Tibial nerve (tissue), 4 donors: Measurements from ENCODE around the gene DQX1. TPM values are rescaled to one million over a fixed set of nuclear protein-coding genes. Genes with fewer than 3 reads are reported as not detected.

Experiments
- DNase-seq, 2 donors: peaks; one replicate each; pipeline ENCODE4 v3.0.0-alpha.2; 2019; ENCODE audit warnings: low spot score in 2 of 2
- H3K27ac ChIP-seq, 4 donors: fragments of 200-600 bp; sonication (generic) in 3 of 4; one replicate each; pipeline ENCODE4 v1.5.1; 2017 to 2019; ENCODE audit warnings: mild to moderate bottlenecking in 1 of 4
- H3K27me3 ChIP-seq, 2 donors: fragments of 200-600 bp; sonication (generic) in 1 of 2; one replicate each; pipeline versions ENCODE4 v1.5.1 to v1.6.0; 2017 to 2019
- H3K36me3 ChIP-seq, 3 donors: fragments of 200-600 bp; sonication (generic); one replicate each; pipeline ENCODE4 v1.5.1; 2018 to 2019
- H3K4me1 ChIP-seq, 4 donors: fragments of 200-600 bp; sonication (generic) in 3 of 4; one replicate each; pipeline ENCODE4 v1.5.1; 2017 to 2019
- H3K4me3 ChIP-seq, 4 donors: fragments of 200-600 bp; sonication (generic) in 3 of 4; one replicate each; pipeline ENCODE4 v1.5.1; 2017 to 2019; ENCODE audit warnings: mild to moderate bottlenecking in 1 of 4, moderate library complexity in 1 of 4
- H3K9me3 ChIP-seq, 4 donors: fragments of 200-600 bp; sonication (generic) in 3 of 4; one replicate each; pipeline ENCODE4 v1.5.1; 2017 to 2019
- EP300 ChIP-seq, 2 donors: sonication (generic); formaldehyde crosslinking; IDR thresholded peaks; one replicate each; pipeline ENCODE4 v1.6.1; 2017; ENCODE audit warnings: antibody characterized with exemption in 2 of 2, mild to moderate bottlenecking in 1 of 2
- POLR2A ChIP-seq, 2 donors: fragments of 450-650 bp; IDR thresholded peaks; one replicate each; pipeline ENCODE4 v1.6.1; 2017; ENCODE audit warnings: antibody characterized with exemption in 2 of 2, mild to moderate bottlenecking in 2 of 2, moderate library complexity in 2 of 2
- WGBS, 2 donors: methylation state at CpG; one replicate each; pipeline ENCODE4 v1.1.5; 2018; 5-methylcytosine and 5-hydroxymethylcytosine counted together
- total RNA-seq, 4 donors: library from RNA; depleted of rRNA; stranded (reverse); fragments of >200 nt; gene quantifications; one replicate each; pipeline ENCODE4 v1.1.0, GENCODE V29; 2016
- TF ChIP-seq, protein P1 (sequence below), 5 experiments: fragments of 200-600 bp in 3 of 5; fragments of 450-650 bp in 2 of 5; sonication (generic) in 3 of 5; IDR thresholded peaks; one replicate each; pipeline ENCODE4 v1.5.1; 2016 to 2019; ENCODE audit warnings: antibody characterized with exemption in 5 of 5, mild to moderate bottlenecking in 3 of 5, moderate library complexity in 2 of 5

DQX1 gene
- total RNA-seq, 4 donors from 2014 or later: 6.9 TPM; not detected in 3

- TF ChIP-seq EP300 (IDR thresholded peaks at IDR 0.05): no peak
- TF ChIP-seq, protein P1, sequence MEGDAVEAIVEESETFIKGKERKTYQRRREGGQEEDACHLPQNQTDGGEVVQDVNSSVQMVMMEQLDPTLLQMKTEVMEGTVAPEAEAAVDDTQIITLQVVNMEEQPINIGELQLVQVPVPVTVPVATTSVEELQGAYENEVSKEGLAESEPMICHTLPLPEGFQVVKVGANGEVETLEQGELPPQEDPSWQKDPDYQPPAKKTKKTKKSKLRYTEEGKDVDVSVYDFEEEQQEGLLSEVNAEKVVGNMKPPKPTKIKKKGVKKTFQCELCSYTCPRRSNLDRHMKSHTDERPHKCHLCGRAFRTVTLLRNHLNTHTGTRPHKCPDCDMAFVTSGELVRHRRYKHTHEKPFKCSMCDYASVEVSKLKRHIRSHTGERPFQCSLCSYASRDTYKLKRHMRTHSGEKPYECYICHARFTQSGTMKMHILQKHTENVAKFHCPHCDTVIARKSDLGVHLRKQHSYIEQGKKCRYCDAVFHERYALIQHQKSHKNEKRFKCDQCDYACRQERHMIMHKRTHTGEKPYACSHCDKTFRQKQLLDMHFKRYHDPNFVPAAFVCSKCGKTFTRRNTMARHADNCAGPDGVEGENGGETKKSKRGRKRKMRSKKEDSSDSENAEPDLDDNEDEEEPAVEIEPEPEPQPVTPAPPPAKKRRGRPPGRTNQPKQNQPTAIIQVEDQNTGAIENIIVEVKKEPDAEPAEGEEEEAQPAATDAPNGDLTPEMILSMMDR (IDR thresholded peaks at IDR 0.05): no peak
- no peak for TF ChIP-seq POLR2A (IDR thresholded peaks at IDR 0.05)
- no peak overlapping the region for H3K27ac ChIP-seq
- DNase-seq: no peak
- H3K4me3 ChIP-seq: no peak overlapping the region
- peaks cover 0 to 55% (median 12%) of the 10 kb centered on the region in 3 donors for H3K36me3 ChIP-seq
- 90 to 94% methylated on average over 9 of the region's 9 CpGs for WGBS, 2 donors
- no peaks in the 10 kb centered on the region for H3K27me3 ChIP-seq
- H3K9me3 ChIP-seq: no peaks in the 10 kb centered on the region
- peaks cover 0 to 34% (median 19%) of the 10 kb centered on the region in 4 donors for H3K4me1 ChIP-seq
Measured at GRCh38 chr2:74527741-74528140, 1.7 kb upstream of the DQX1 start.

GRCh38 chr2:74526649-74527230 is 709 bp upstream of the DQX1 start:
- WGBS, 2 donors: 95 to 98% methylated on average over 11 of the region's 11 CpGs

DNA sequence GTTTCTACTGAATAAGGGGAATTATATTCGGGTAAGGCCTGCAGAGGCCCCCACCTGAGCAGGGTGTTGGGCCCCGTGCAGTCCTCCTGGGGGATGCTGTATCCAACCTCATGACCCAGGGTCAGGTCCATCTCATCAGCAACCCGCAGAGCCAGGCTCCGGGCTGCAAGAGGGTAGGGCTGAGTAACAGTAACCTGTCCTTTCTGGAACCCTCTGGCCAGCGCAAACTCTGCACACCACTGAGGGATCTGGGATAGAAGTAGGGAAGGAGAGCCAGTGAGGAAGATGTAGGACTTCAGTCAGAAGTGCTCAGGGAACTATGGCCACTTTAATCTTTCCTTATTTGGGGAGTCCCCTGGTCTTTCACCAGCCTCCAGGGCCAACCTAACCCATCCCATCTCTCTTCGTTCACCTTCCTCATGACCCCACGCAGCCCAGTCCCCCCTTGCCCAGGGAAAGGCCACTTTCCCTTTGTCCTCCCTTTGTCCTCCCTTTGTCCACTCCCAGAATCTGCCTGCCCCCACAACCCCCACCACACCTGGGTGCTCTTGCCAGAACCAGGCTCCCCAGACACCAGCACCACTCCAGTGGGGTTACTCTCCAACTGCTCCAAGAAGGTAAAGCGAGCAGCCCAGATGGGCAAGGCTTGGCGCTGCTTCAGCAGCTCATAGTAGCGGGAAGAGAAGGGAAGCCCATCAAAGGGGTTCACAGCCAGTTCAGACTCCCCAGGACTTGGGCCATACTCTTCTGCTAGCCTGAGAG is 895 bp downstream of the DQX1 start:
- Histone ChIP-seq H3K4me3 (no peak overlapping the region), H3K27ac (no peak overlapping the region), H3K4me1 (peaks cover 0 to 17% (median 10%) of the 10 kb centered on the region in 4 donors), H3K36me3 (peaks cover 0 to 42% (median 12%) of the 10 kb centered on the region in 3 donors), H3K9me3 (no peaks in the 10 kb centered on the region), H3K27me3 (peaks cover 0 to 11% of the 10 kb centered on the region in 2 donors)
- WGBS, 2 donors: 86 to 90% methylated on average over 10 of the region's 10 CpGs
- DNase-seq: no peak
- TF ChIP-seq, protein P1 (IDR thresholded peaks at IDR 0.05): no peak
- no peak for TF ChIP-seq EP300 (IDR thresholded peaks at IDR 0.05)
- TF ChIP-seq POLR2A (IDR thresholded peaks at IDR 0.05): no peak

More at GRCh38 chr2:74526649-74527230, 709 bp upstream of the DQX1 start:
- Histone ChIP-seq H3K27ac (no peak overlapping the region), H3K36me3 (peaks cover 0 to 46% (median 12%) of the 10 kb centered on the region in 3 donors), H3K9me3 (no peaks in the 10 kb centered on the region), H3K4me1 (peaks cover 0 to 30% (median 19%) of the 10 kb centered on the region in 4 donors), H3K27me3 (no peaks in the 10 kb centered on the region), H3K4me3 (no peak overlapping the region)
- no peak for DNase-seq
- TF ChIP-seq EP300 (IDR thresholded peaks at IDR 0.05): no peak
- TF ChIP-seq POLR2A (IDR thresholded peaks at IDR 0.05): no peak
- TF ChIP-seq, protein P1 (IDR thresholded peaks at IDR 0.05): no peak

DNA sequence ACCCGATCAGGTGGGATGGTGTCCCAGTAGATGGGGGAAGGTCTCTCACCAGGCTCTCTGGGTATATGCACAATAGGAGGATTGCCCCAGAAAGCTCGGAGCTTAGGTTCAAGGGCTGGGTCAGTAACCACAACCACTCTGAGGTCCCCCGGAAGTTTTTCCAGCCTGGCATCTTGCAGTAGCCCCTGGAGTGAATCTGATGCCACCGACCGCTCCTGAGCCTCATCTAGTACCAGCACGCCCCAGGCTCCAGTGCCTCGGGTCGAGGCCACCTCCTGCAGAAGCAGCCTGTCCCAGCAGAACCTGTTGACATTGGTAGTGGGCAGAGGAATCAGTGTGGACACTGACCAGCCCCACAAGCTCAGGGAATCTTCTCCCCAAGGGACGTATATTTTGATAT is 2.0 kb downstream of the DQX1 start:
- Histone ChIP-seq H3K27me3 (peaks cover 0 to 22% of the 10 kb centered on the region in 2 donors), H3K4me3 (no peak overlapping the region), H3K27ac (no peak overlapping the region), H3K4me1 (peaks cover 0 to 15% (median 10%) of the 10 kb centered on the region in 4 donors), H3K9me3 (no peaks in the 10 kb centered on the region), H3K36me3 (peaks cover 0 to 42% (median 12%) of the 10 kb centered on the region in 3 donors)
- TF ChIP-seq POLR2A (IDR thresholded peaks at IDR 0.05): no peak
- no peak for TF ChIP-seq EP300 (IDR thresholded peaks at IDR 0.05)
- TF ChIP-seq, protein P1 (IDR thresholded peaks at IDR 0.05): no peak
- DNase-seq: no peak
- 81 to 83% methylated on average over 9 of the region's 9 CpGs for WGBS, 2 donors

GRCh38 chr2:74522516-74522915 is 3.5 kb downstream of the DQX1 start:
- TF ChIP-seq, protein P1 (IDR thresholded peaks at IDR 0.05): no peak
- TF ChIP-seq POLR2A (IDR thresholded peaks at IDR 0.05) (no peak), EP300 (IDR thresholded peaks at IDR 0.05) (no peak)
- Histone ChIP-seq H3K27ac (no peak overlapping the region), H3K4me1 (peaks cover 0 to under 1% (median 0%) of the 10 kb centered on the region in 4 donors), H3K4me3 (no peak overlapping the region), H3K9me3 (no peaks in the 10 kb centered on the region), H3K27me3 (peaks cover 0 to 37% of the 10 kb centered on the region in 2 donors), H3K36me3 (peaks cover 0 to 31% (median 12%) of the 10 kb centered on the region in 3 donors)
- WGBS, 2 donors: 79 to 80% methylated on average over 3 of the region's 3 CpGs
- no peak for DNase-seq
